Measurements from ENCODE around the gene ADCY5.

ADCY5 gene

GRCh38 chr3:123320221-123320620, 128.7 kb downstream of the ADCY5 start:
- no peak for DNase-seq

GRCh38 chr3:123319760-123320159, 129.1 kb downstream of the ADCY5 start:
- no peak for DNase-seq

- DNase-seq = no peak
Observed at GRCh38 chr3:123318374-123318773, 130.5 kb downstream of the ADCY5 start.

GRCh38 chr3:123317716-123318115, 131.2 kb downstream of the ADCY5 start:
- DNase-seq = no peak

GRCh38 chr3:123315271-123315595, 133.7 kb downstream of the ADCY5 start:
- DNase-seq = no peak

- no peak for DNase-seq
Observed at GRCh38 chr3:123314359-123315270, 134.3 kb downstream of the ADCY5 start.

- DNase-seq = no peak
Observed at GRCh38 chr3:123313889-123314288, 135.0 kb downstream of the ADCY5 start.

- no peak for DNase-seq
Observed at GRCh38 chr3:123312331-123313265, 136.3 kb downstream of the ADCY5 start.

GRCh38 chr3:123311201-123311600, 137.7 kb downstream of the ADCY5 start:
- DNase-seq = no peak

- no peak for DNase-seq
Observed at GRCh38 chr3:123310741-123311140, 138.1 kb downstream of the ADCY5 start.

- DNase-seq = no peak
Observed at GRCh38 chr3:123310186-123310585, 138.7 kb downstream of the ADCY5 start.

GRCh38 chr3:123307064-123307463, 141.8 kb downstream of the ADCY5 start:
- DNase-seq = no peak

GRCh38 chr3:123305192-123305591, 143.7 kb downstream of the ADCY5 start:
- no peak for DNase-seq

- DNase-seq = no peak
Observed at GRCh38 chr3:123303976-123304560, 144.8 kb downstream of the ADCY5 start.

GRCh38 chr3:123302961-123303360, 145.9 kb downstream of the ADCY5 start:
- DNase-seq = no peak

- no peak for DNase-seq
Observed at GRCh38 chr3:123301331-123302184, 147.3 kb downstream of the ADCY5 start.

GRCh38 chr3:123300583-123300982, 148.3 kb downstream of the ADCY5 start:
- DNase-seq = no peak

- no peak for DNase-seq
Observed at GRCh38 chr3:123300056-123300455, 148.8 kb downstream of the ADCY5 start.

GRCh38 chr3:123299581-123299980, 149.3 kb downstream of the ADCY5 start:
- no peak for DNase-seq

- no peak for DNase-seq
Observed at GRCh38 chr3:123298903-123299302, 150.0 kb downstream of the ADCY5 start.

GRCh38 chr3:123297627-123297899, 151.3 kb downstream of the ADCY5 start:
- no peak for DNase-seq

GRCh38 chr3:123296836-123297626, 151.9 kb downstream of the ADCY5 start:
- no peak for DNase-seq
